Body of pancreas (tissue), 4 donors: ENCODE data around the gene FAU.

Experiments
- CTCF ChIP-seq, 7 experiments: fragments of 450-650 bp in 4 of 7; fragments of 200-600 bp in 3 of 7; sonication (generic) in 3 of 7; IDR thresholded peaks; one replicate each; pipeline ENCODE4 v1.5.1; 2016 to 2019; ENCODE audit warnings: antibody characterized with exemption in 7 of 7
- POLR2A ChIP-seq, 3 donors: fragments of 450-650 bp; IDR thresholded peaks; one replicate each; pipeline ENCODE4 v1.6.1; 2016; ENCODE audit warnings: antibody characterized with exemption in 3 of 3, mild to moderate bottlenecking in 2 of 3

GRCh38 chr11:65131417-65131776 lies 9.5 kb upstream of the FAU start:
- TF ChIP-seq CTCF (IDR thresholded peaks at IDR 0.05), result no peak
- TF ChIP-seq POLR2A (IDR thresholded peaks at IDR 0.05), result no peak
